ENCODE results near the gene TIAM1.

GRCh38 chr21:31194510-31195293 lies 149.4 kb downstream of the TIAM1 start:
- no peak for TF ChIP-seq CTCF (IDR thresholded peaks at IDR 0.05 in 4 of 5, conservative IDR thresholded peaks at IDR 0.05 in 1 of 5)
- TF ChIP-seq POLR2A (IDR thresholded peaks at IDR 0.05) = no peak

All from gastrocnemius medialis (tissue), 4 donors.